Upper lobe of left lung (tissue), 6 donors: Measurements from ENCODE around the gene RANBP3L. TPM values are rescaled to one million over a fixed set of nuclear protein-coding genes. Genes with fewer than 3 reads are reported as not detected.

Experiments used
- ATAC-seq, 2 donors: fragments of 200-7000 bp; cut with Tn5 transposase; one replicate each; pipeline ENCODE4 v1.9.1; 2022; ENCODE audit warnings: mild to moderate bottlenecking in 2 of 2, moderate library complexity in 2 of 2; ENCODE audit not compliant: low FRiP score in 2 of 2
- DNase-seq, 2 donors: peaks; one replicate each; pipeline ENCODE4 v3.0.0-alpha.2; 2019 to 2020
- H3K27ac ChIP-seq, 4 donors: fragments of 200-600 bp; sonication (generic); one replicate each; pipeline ENCODE4 v1.5.1; 2016 to 2019
- H3K27me3 ChIP-seq, 4 donors: fragments of 200-600 bp; sonication (generic); one replicate each; pipeline ENCODE4 v1.5.1; 2017 to 2019
- H3K36me3 ChIP-seq, 4 donors: fragments of 200-600 bp; sonication (generic); one replicate each; pipeline ENCODE4 v1.5.1; 2016 to 2019
- H3K4me1 ChIP-seq, 4 donors: fragments of 200-600 bp; sonication (generic); one replicate each; pipeline ENCODE4 v1.5.1; 2018 to 2019
- H3K4me3 ChIP-seq, 4 donors: fragments of 200-600 bp; sonication (generic); one replicate each; pipeline ENCODE4 v1.5.1; 2017 to 2019; ENCODE audit warnings: mild to moderate bottlenecking in 2 of 4, moderate library complexity in 1 of 4
- H3K9me3 ChIP-seq, 4 donors: fragments of 200-600 bp; sonication (generic); one replicate each; pipeline ENCODE4 v1.5.1; 2018 to 2019
- CTCF ChIP-seq, 6 experiments: fragments of 450-650 bp in 4 of 6; fragments of 200-600 bp in 2 of 6; sonication (generic) in 2 of 6; IDR thresholded peaks; one replicate each; pipeline ENCODE4 v1.5.1; 2016 to 2019; ENCODE audit warnings: antibody characterized with exemption in 6 of 6
- EP300 ChIP-seq, 4 donors: sonication (generic); formaldehyde crosslinking; IDR thresholded peaks; one replicate each; pipeline ENCODE4 v1.5.1; 2017; ENCODE audit warnings: antibody characterized with exemption in 4 of 4, control low read depth in 2 of 4
- POLR2A ChIP-seq, 4 donors: fragments of 450-650 bp; IDR thresholded peaks; one replicate each; pipeline ENCODE4 v1.5.1; 2016 to 2017; ENCODE audit warnings: antibody characterized with exemption in 4 of 4, mild to moderate bottlenecking in 2 of 4
- POLR2AphosphoS5 ChIP-seq, 2 donors: sonication (generic); formaldehyde crosslinking; IDR thresholded peaks; one replicate each; pipeline ENCODE4 v1.5.1; 2017; ENCODE audit warnings: antibody characterized with exemption in 2 of 2
- WGBS, 2 donors: methylation state at CpG; one replicate each; pipeline ENCODE4 v1.1.5; 2017 to 2018; 5-methylcytosine and 5-hydroxymethylcytosine counted together
- total RNA-seq, 6 donors: library from RNA; depleted of rRNA in 4 of 6; stranded (reverse); fragments of >200 nt in 4 of 6; gene quantifications; one replicate each; pipeline versions ENCODE4 v1.1.0 to v1.2.1, GENCODE V29; 2016 to 2021
- donor health status: DM: no; HTN: no; CAD: no; lungs with moderate emphysema.
- donor health status: DM: no; HTN: yes; CAD: no; lungs with severe emphysema.

Gene RANBP3L
- total RNA-seq, 6 donors from 2014 or later = 1.1 to 4.6 (median 2.8) TPM

- TF ChIP-seq EP300 (IDR thresholded peaks at IDR 0.05) (no peak), POLR2AphosphoS5 (IDR thresholded peaks at IDR 0.05) (no peak), POLR2A (IDR thresholded peaks at IDR 0.05) (no peak), CTCF (IDR thresholded peaks at IDR 0.05) (no peak)
- ATAC-seq = no peak
- Histone ChIP-seq H3K4me3 (no peak overlapping the region), H3K9me3 (no peaks in the 10 kb centered on the region), H3K27me3 (no peaks in the 10 kb centered on the region), H3K27ac (peak overlapping the region in 1 of 4 donors; percentile 50), H3K36me3 (no peaks in the 10 kb centered on the region), H3K4me1 (peaks cover 0 to 4% (median 0%) of the 10 kb centered on the region in 4 donors)
- no peak for DNase-seq
- 58 to 65% methylated on average over 6 of the region's 6 CpGs for WGBS, 2 donors
Observed at GRCh38 chr5:36273809-36274526, 27.7 kb downstream of the RANBP3L start.

GRCh38 chr5:36272136-36272690, 29.5 kb downstream of the RANBP3L start:
- peaks cover 0 to 4% (median 0%) of the 10 kb centered on the region in 4 donors for H3K4me1 ChIP-seq
- H3K36me3 ChIP-seq = no peaks in the 10 kb centered on the region
- H3K4me3 ChIP-seq = no peak overlapping the region
- H3K9me3 ChIP-seq = no peaks in the 10 kb centered on the region
- 87 to 100% methylated on average over 2 of the region's 2 CpGs for WGBS, 2 donors
- H3K27me3 ChIP-seq = no peaks in the 10 kb centered on the region
- DNase-seq (no peak), ATAC-seq (no peak)
- H3K27ac ChIP-seq = no peak overlapping the region
- TF ChIP-seq POLR2A (IDR thresholded peaks at IDR 0.05) (no peak), CTCF (IDR thresholded peaks at IDR 0.05) (no peak), EP300 (IDR thresholded peaks at IDR 0.05) (no peak), POLR2AphosphoS5 (IDR thresholded peaks at IDR 0.05) (no peak)

GRCh38 chr5:36270876-36271575, 30.7 kb downstream of the RANBP3L start:
- no peak overlapping the region for H3K4me3 ChIP-seq
- peaks cover 0 to 4% (median 0%) of the 10 kb centered on the region in 4 donors for H3K4me1 ChIP-seq
- TF ChIP-seq EP300 (IDR thresholded peaks at IDR 0.05) (no peak), POLR2AphosphoS5 (IDR thresholded peaks at IDR 0.05) (no peak), POLR2A (IDR thresholded peaks at IDR 0.05) (no peak), CTCF (IDR thresholded peaks at IDR 0.05) (no peak)
- H3K9me3 ChIP-seq = no peaks in the 10 kb centered on the region
- 73 to 74% methylated on average over 3 of the region's 3 CpGs for WGBS, 2 donors
- ATAC-seq (no peak), DNase-seq (no peak)
- H3K27me3 ChIP-seq = no peaks in the 10 kb centered on the region
- H3K27ac ChIP-seq = no peak overlapping the region
- H3K36me3 ChIP-seq = no peaks in the 10 kb centered on the region

- H3K36me3 ChIP-seq = no peaks in the 10 kb centered on the region
- no peak overlapping the region for H3K27ac ChIP-seq
- WGBS, 2 donors = 61 to 62% methylated on average over 3 of the region's 3 CpGs
Observed at GRCh38 chr5:36270175-36270574, 31.5 kb downstream of the RANBP3L start.

GRCh38 chr5:36269478-36269877, 32.2 kb downstream of the RANBP3L start:
- Histone ChIP-seq H3K9me3 (no peaks in the 10 kb centered on the region), H3K36me3 (no peaks in the 10 kb centered on the region), H3K4me3 (no peak overlapping the region), H3K27ac (no peak overlapping the region), H3K4me1 (peaks cover 0 to 4% (median 0%) of the 10 kb centered on the region in 4 donors), H3K27me3 (no peaks in the 10 kb centered on the region)
- no peak for TF ChIP-seq CTCF (IDR thresholded peaks at IDR 0.05)
- no peak for TF ChIP-seq POLR2AphosphoS5 (IDR thresholded peaks at IDR 0.05)
- no peak for TF ChIP-seq POLR2A (IDR thresholded peaks at IDR 0.05)
- no peak for TF ChIP-seq EP300 (IDR thresholded peaks at IDR 0.05)
- DNase-seq (no peak), ATAC-seq (no peak)

More at GRCh38 chr5:36270175-36270574, 31.5 kb downstream of the RANBP3L start:
- Histone ChIP-seq H3K4me1 (peaks cover 0 to 4% (median 0%) of the 10 kb centered on the region in 4 donors), H3K4me3 (no peak overlapping the region), H3K9me3 (no peaks in the 10 kb centered on the region), H3K27me3 (no peaks in the 10 kb centered on the region)
- no peak for DNase-seq
- TF ChIP-seq POLR2AphosphoS5 (IDR thresholded peaks at IDR 0.05) = no peak
- no peak for TF ChIP-seq EP300 (IDR thresholded peaks at IDR 0.05)
- no peak for ATAC-seq
